Measurements from ENCODE around the gene APP.

The APP gene

GRCh38 chr21:25837533-25838265, 332.9 kb downstream of the APP start:
- peak; percentile 86 for ATAC-seq
- TF ChIP-seq CSRNP3 (CRISPR knock-in tag; IDR thresholded peaks at IDR 0.05) (0 out of 2 replicates have a peak, but pooled peaks have one; percentile 20), CREB5 (CRISPR knock-in tag; IDR thresholded peaks at IDR 0.05; ENCODE audit: low read depth) (no peak), SNAI2 (CRISPR knock-in tag; IDR thresholded peaks at IDR 0.05) (no peak), ISL1 (CRISPR knock-in tag; IDR thresholded peaks at IDR 0.05) (peak; percentile 85), RARB (CRISPR knock-in tag; IDR thresholded peaks at IDR 0.05) (no peak), OSR1 (CRISPR knock-in tag; IDR thresholded peaks at IDR 0.05) (no peak), ZC3H10 (CRISPR knock-in tag; IDR thresholded peaks at IDR 0.05) (0 out of 2 replicates have a peak, but pooled peaks have one; percentile 50), POU6F1 (CRISPR knock-in tag; IDR thresholded peaks at IDR 0.05; ENCODE audit: borderline replicate concordance, low read depth) (no peak), CSDC2 (CRISPR knock-in tag; IDR thresholded peaks at IDR 0.05) (no peak), PATZ1 (CRISPR knock-in tag; IDR thresholded peaks at IDR 0.05; ENCODE audit: borderline replicate concordance) (peak; percentile 48; the same call in 1 of the 2 replicates), ZNF8 (CRISPR knock-in tag; IDR thresholded peaks at IDR 0.05) (no peak), ZNF565 (CRISPR knock-in tag; conservative IDR thresholded peaks at IDR 0.05; ENCODE audit: low read depth) (no peak), TOX (CRISPR knock-in tag; IDR thresholded peaks at IDR 0.05; ENCODE audit: borderline replicate concordance) (peak; percentile 21; the same call in 1 of the 2 replicates), TCF4 (CRISPR knock-in tag; IDR thresholded peaks at IDR 0.05; ENCODE audit: borderline replicate concordance) (no peak), ZFP30 (CRISPR knock-in tag; IDR thresholded peaks at IDR 0.05) (no peak), GLIS3 (CRISPR knock-in tag; IDR thresholded peaks at IDR 0.05) (no peak)

GRCh38 chr21:25836396-25836795, 334.2 kb downstream of the APP start:
- no peak for TF ChIP-seq PATZ1 (CRISPR knock-in tag; IDR thresholded peaks at IDR 0.05; ENCODE audit: borderline replicate concordance)
- TF ChIP-seq ZFP30 (CRISPR knock-in tag; IDR thresholded peaks at IDR 0.05): no peak
- TF ChIP-seq TCF4 (CRISPR knock-in tag; IDR thresholded peaks at IDR 0.05; ENCODE audit: borderline replicate concordance): no peak
- no peak for TF ChIP-seq SNAI2 (CRISPR knock-in tag; IDR thresholded peaks at IDR 0.05)
- TF ChIP-seq ESRRG (CRISPR knock-in tag; IDR thresholded peaks at IDR 0.05): no peak
- TF ChIP-seq ZNF70 (CRISPR knock-in tag; IDR thresholded peaks at IDR 0.05): no peak
- TF ChIP-seq ZC3H10 (CRISPR knock-in tag; IDR thresholded peaks at IDR 0.05): no peak
- TF ChIP-seq OSR1 (CRISPR knock-in tag; IDR thresholded peaks at IDR 0.05): no peak
- TF ChIP-seq ZNF8 (CRISPR knock-in tag; IDR thresholded peaks at IDR 0.05): no peak
- TF ChIP-seq POU6F1 (CRISPR knock-in tag; IDR thresholded peaks at IDR 0.05; ENCODE audit: borderline replicate concordance, low read depth): no peak
- TF ChIP-seq ZFP3 (CRISPR knock-in tag; IDR thresholded peaks at IDR 0.05): no peak
- no peak for TF ChIP-seq PPARA (CRISPR knock-in tag; IDR thresholded peaks at IDR 0.05; ENCODE audit: borderline replicate concordance)
- peak; percentile 66 for TF ChIP-seq ISL1 (CRISPR knock-in tag; IDR thresholded peaks at IDR 0.05)
- no peak for TF ChIP-seq ZNF565 (CRISPR knock-in tag; conservative IDR thresholded peaks at IDR 0.05; ENCODE audit: low read depth)
- 0 out of 2 replicates have a peak, but pooled peaks have one; percentile 16 for TF ChIP-seq RARB (CRISPR knock-in tag; IDR thresholded peaks at IDR 0.05)
- TF ChIP-seq GLIS3 (CRISPR knock-in tag; IDR thresholded peaks at IDR 0.05): no peak

More at GRCh38 chr21:25836396-25836795, 334.2 kb downstream of the APP start:
- peak; percentile 38 for ATAC-seq
